Measurements from ENCODE around the gene GMPR.

GMPR gene

GRCh38 chr6:16333580-16333979 is 95.2 kb downstream of the GMPR start:
- TF ChIP-seq CTCF (IDR thresholded peaks at IDR 0.05; ENCODE audit: insufficient read depth, low read depth, low read length, missing control alignments), result no peak
- DNase-seq (ENCODE audit: low read depth), result no peak
- H3K4me3 ChIP-seq (ENCODE audit: low read depth, low read length), result no peak overlapping the region

GRCh38 chr6:16334671-16335070 is 96.3 kb downstream of the GMPR start:
- TF ChIP-seq CTCF (IDR thresholded peaks at IDR 0.05; ENCODE audit: insufficient read depth, low read depth, low read length, missing control alignments), result no peak
- no peak for DNase-seq (ENCODE audit: low read depth)
- no peak overlapping the region for H3K4me3 ChIP-seq (ENCODE audit: low read depth, low read length)

- no peak for TF ChIP-seq CTCF (IDR thresholded peaks at IDR 0.05; ENCODE audit: insufficient read depth, low read depth, low read length, missing control alignments)
- DNase-seq (ENCODE audit: low read depth), result no peak
- H3K4me3 ChIP-seq (ENCODE audit: low read depth, low read length), result no peak overlapping the region
Observed at GRCh38 chr6:16335176-16335575, 96.8 kb downstream of the GMPR start.

- no peak for TF ChIP-seq CTCF (IDR thresholded peaks at IDR 0.05; ENCODE audit: insufficient read depth, low read depth, low read length, missing control alignments)
- DNase-seq (ENCODE audit: low read depth), result peak; percentile 22
- no peak overlapping the region for H3K4me3 ChIP-seq (ENCODE audit: low read depth, low read length)
Observed at GRCh38 chr6:16336056-16336818, 97.8 kb downstream of the GMPR start.

- TF ChIP-seq CTCF (IDR thresholded peaks at IDR 0.05; ENCODE audit: insufficient read depth, low read depth, low read length, missing control alignments), result no peak
- DNase-seq (ENCODE audit: low read depth), result no peak
- H3K4me3 ChIP-seq (ENCODE audit: low read depth, low read length), result no peak overlapping the region
Observed at GRCh38 chr6:16336911-16337294, 98.5 kb downstream of the GMPR start.

GRCh38 chr6:16337295-16337975 is 99.0 kb downstream of the GMPR start:
- H3K4me3 ChIP-seq (ENCODE audit: low read depth, low read length), result no peak overlapping the region
- DNase-seq (ENCODE audit: low read depth), result no peak
- TF ChIP-seq CTCF (IDR thresholded peaks at IDR 0.05; ENCODE audit: insufficient read depth, low read depth, low read length, missing control alignments), result no peak
